Stimulated activated CD4-positive, alpha-beta T cell treated with anti-CD3 and anti-CD28 coated beads, Interleukin-1b, Interleukin-23, amount 100 ng/mL, for 4 hours (primary cell): Measurements from ENCODE around the gene PTPRN2.

Experiments used
- DNase-seq, 2 donors: peaks; one replicate each; pipeline ENCODE4 v3.0.0-alpha.2; 2020; ENCODE audit warnings: low read depth in 2 of 2

The PTPRN2 gene

GRCh38 chr7:157977717-157978496, 609.7 kb downstream of the PTPRN2 start:
- no peak for DNase-seq

GRCh38 chr7:157977306-157977705, 610.3 kb downstream of the PTPRN2 start:
- DNase-seq = no peak

GRCh38 chr7:157976406-157976805, 611.2 kb downstream of the PTPRN2 start:
- no peak for DNase-seq

- no peak for DNase-seq
These were observed 611.9 kb downstream of the PTPRN2 start for GRCh38 chr7:157975401-157976372.

GRCh38 chr7:157974678-157975230, 612.9 kb downstream of the PTPRN2 start:
- no peak for DNase-seq

- DNase-seq = no peak
These were observed 613.5 kb downstream of the PTPRN2 start for GRCh38 chr7:157973971-157974677.

- no peak for DNase-seq
These were observed 614.7 kb downstream of the PTPRN2 start for GRCh38 chr7:157972914-157973313.

- DNase-seq = no peak
These were observed 616.1 kb downstream of the PTPRN2 start for GRCh38 chr7:157971501-157971900.

GRCh38 chr7:157970744-157971143, 616.9 kb downstream of the PTPRN2 start:
- DNase-seq = no peak

- DNase-seq = no peak
These were observed 617.6 kb downstream of the PTPRN2 start for GRCh38 chr7:157969995-157970394.

- DNase-seq = no peak
These were observed 621.1 kb downstream of the PTPRN2 start for GRCh38 chr7:157966490-157966889.

- no peak for DNase-seq
These were observed 623.1 kb downstream of the PTPRN2 start for GRCh38 chr7:157964521-157964920.

- DNase-seq = no peak
These were observed 623.6 kb downstream of the PTPRN2 start for GRCh38 chr7:157964016-157964415.

GRCh38 chr7:157963526-157963925, 624.1 kb downstream of the PTPRN2 start:
- no peak for DNase-seq

- DNase-seq = no peak
These were observed 624.9 kb downstream of the PTPRN2 start for GRCh38 chr7:157962458-157963306.

GRCh38 chr7:157961731-157962457, 625.7 kb downstream of the PTPRN2 start:
- no peak for DNase-seq

- no peak for DNase-seq
These were observed 632.1 kb downstream of the PTPRN2 start for GRCh38 chr7:157955348-157955999.

- DNase-seq = no peak
These were observed 632.7 kb downstream of the PTPRN2 start for GRCh38 chr7:157954901-157955300.

GRCh38 chr7:157952841-157953645, 634.6 kb downstream of the PTPRN2 start:
- DNase-seq = no peak
